ENCODE data around the gene HACE1. TPM values are rescaled to one million over a fixed set of nuclear protein-coding genes. Genes with fewer than 3 reads are reported as not detected.
"Not testable (repeated sequence)": the region's sequence is repeated elsewhere in the genome, so short reads cannot be mapped to it uniquely, and the experiment has no call there.

Gene HACE1
- total RNA-seq, result 48.7 TPM

GRCh38 chr6:104859225-104860146 is at the start of gene HACE1:
TSS of gene HACE1 (minus strand) at chr6:104859919. CDS start at chr6:104859642, 277 bp downstream.
- DNase-seq, result peak; percentile 94

- no peak for DNase-seq
Measured at GRCh38 chr6:104908888-104909525, 49.3 kb upstream of the HACE1 start.

- DNase-seq, result no peak
Measured at GRCh38 chr6:104908031-104908887, 48.5 kb upstream of the HACE1 start.

GRCh38 chr6:104898893-104899292 is 39.2 kb upstream of the HACE1 start:
- not testable (repeated sequence) for DNase-seq

GRCh38 chr6:104896914-104897313 is 37.2 kb upstream of the HACE1 start:
- DNase-seq, result no peak

GRCh38 chr6:104888066-104888465 is 28.3 kb upstream of the HACE1 start:
- no peak for DNase-seq

GRCh38 chr6:104887350-104887749 is 27.6 kb upstream of the HACE1 start:
- DNase-seq, result no peak

GRCh38 chr6:104885518-104886043 is 25.9 kb upstream of the HACE1 start:
- no peak for DNase-seq

GRCh38 chr6:104884867-104885517 is 25.3 kb upstream of the HACE1 start:
- DNase-seq, result no peak

- DNase-seq, result no peak
Measured at GRCh38 chr6:104881964-104882668, 22.4 kb upstream of the HACE1 start.

- DNase-seq, result no peak
Measured at GRCh38 chr6:104862456-104862855, 2.7 kb upstream of the HACE1 start.

- no peak for DNase-seq
Measured at GRCh38 chr6:104860221-104860620, 502 bp upstream of the HACE1 start.

- DNase-seq, result no peak
Measured at GRCh38 chr6:104858642-104859041, 1.1 kb downstream of the HACE1 start.

GRCh38 chr6:104855507-104855906 is 4.2 kb downstream of the HACE1 start:
- no peak for DNase-seq

- DNase-seq, result not testable (repeated sequence)
Measured at GRCh38 chr6:104847721-104848120, 12.0 kb downstream of the HACE1 start.

- no peak for DNase-seq
Measured at GRCh38 chr6:104843229-104843628, 16.5 kb downstream of the HACE1 start.

GRCh38 chr6:104837158-104837557 is 22.6 kb downstream of the HACE1 start:
- DNase-seq, result no peak

GRCh38 chr6:104836479-104837020 is 23.2 kb downstream of the HACE1 start:
- DNase-seq, result not testable (repeated sequence)

- DNase-seq, result no peak
Measured at GRCh38 chr6:104835782-104836181, 23.9 kb downstream of the HACE1 start.

GRCh38 chr6:104829183-104829958 is 30.3 kb downstream of the HACE1 start:
- DNase-seq, result no peak

All from occipital lobe (tissue), 2 donors.